KMS-11 (cell line): ENCODE results near the gene MGAT4A.

Source experiments
- H2AFZ ChIP-seq: fragments of 200-600 bp; sonication (generic); 2 replicates; pipeline ENCODE4 v1.6.1; 2016; ENCODE audit warnings: antibody characterized with exemption, mixed run types, low read depth
- H3K27ac ChIP-seq: fragments of 200-600 bp; sonication (generic); 2 replicates; pipeline ENCODE4 v1.6.1; 2016; ENCODE audit warnings: mild to moderate bottlenecking, mixed run types
- H3K27me3 ChIP-seq: fragments of 200-600 bp; sonication (generic); 2 replicates; pipeline ENCODE4 v1.6.1; 2017; ENCODE audit warnings: mild to moderate bottlenecking, low read depth, mixed run types, moderate library complexity; ENCODE audit not compliant: insufficient read depth
- H3K36me3 ChIP-seq: fragments of 200-600 bp; sonication (generic); 2 replicates; pipeline ENCODE4 v1.6.1; 2017; ENCODE audit warnings: mild to moderate bottlenecking, mixed run types; ENCODE audit not compliant: insufficient read depth
- H3K4me1 ChIP-seq: fragments of 200-600 bp; sonication (generic); 2 replicates; pipeline ENCODE4 v1.6.1; 2016; ENCODE audit warnings: mild to moderate bottlenecking, low read depth, mixed run types; ENCODE audit not compliant: poor library complexity, severe bottlenecking
- H3K4me2 ChIP-seq: fragments of 200-600 bp; sonication (generic); 2 replicates; pipeline ENCODE4 v1.7.0; 2016; ENCODE audit warnings: mild to moderate bottlenecking, mixed run types
- H3K4me3 ChIP-seq: fragments of 200-600 bp; sonication (generic); IDR thresholded peaks from 2 replicates; pipeline ENCODE4 v1.6.1; 2017; ENCODE audit warnings: low read depth, low read length, mixed read lengths; ENCODE audit not compliant: insufficient read depth
- H3K79me2 ChIP-seq: fragments of 200-600 bp; sonication (generic); 2 replicates; pipeline ENCODE4 v1.6.1; 2016; ENCODE audit warnings: low read depth, mixed run types; ENCODE audit not compliant: insufficient read depth
- H3K9ac ChIP-seq: fragments of 200-600 bp; sonication (generic); 2 replicates; pipeline ENCODE4 v1.6.1; 2016; ENCODE audit warnings: mild to moderate bottlenecking, mixed run types
- H4K20me1 ChIP-seq: fragments of 200-600 bp; sonication (generic); 2 replicates; pipeline ENCODE4 v1.6.1; 2016; ENCODE audit warnings: mild to moderate bottlenecking, mixed run types; ENCODE audit not compliant: insufficient read depth
- TF ChIP-seq, protein P1 (sequence below): fragments of 200-600 bp; sonication (generic); conservative IDR thresholded peaks from 2 replicates; pipeline ENCODE4 v1.6.1; 2017; ENCODE audit warnings: low read depth, mild to moderate bottlenecking, antibody characterized with exemption, low read length, moderate library complexity, mixed read lengths

MGAT4A gene

DNA sequence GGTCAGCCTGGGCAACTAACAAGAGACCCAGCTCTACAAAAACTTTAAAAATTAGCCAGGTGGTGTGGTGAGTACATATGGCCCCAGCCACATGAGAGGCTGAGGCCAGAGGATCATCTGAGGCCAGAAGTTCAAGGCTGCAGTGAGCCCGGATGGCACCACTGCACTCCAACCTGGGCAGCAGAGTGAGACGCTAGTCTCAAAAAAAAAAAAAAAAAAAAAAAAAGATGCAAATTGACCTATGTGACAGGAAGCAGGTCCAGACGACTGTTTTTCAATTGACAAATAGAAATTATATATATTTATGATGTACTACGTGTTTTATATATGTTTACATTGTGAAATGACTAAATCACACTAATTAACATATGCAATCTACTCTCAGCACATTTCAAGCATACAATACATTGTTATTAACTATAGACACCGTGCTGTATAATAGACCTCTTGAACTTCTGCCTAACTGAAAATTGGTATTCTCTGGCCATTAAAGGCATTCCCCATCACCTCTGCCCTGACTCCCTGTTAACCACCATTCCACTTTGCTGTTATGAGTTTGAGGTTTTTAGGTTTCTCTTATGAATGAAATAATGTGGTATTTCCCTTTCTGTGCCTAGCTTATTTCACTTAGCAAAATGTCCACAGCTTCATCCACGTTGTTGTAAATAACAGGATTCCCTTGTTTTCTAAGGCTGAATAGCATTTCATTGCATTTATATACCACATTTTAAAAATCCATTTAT, 32.4 kb upstream of the MGAT4A start:
- H3K36me3 ChIP-seq, result no peaks in the 10 kb centered on the region
- H4K20me1 ChIP-seq, result no peaks in the 10 kb centered on the region
- H3K4me1 ChIP-seq, result peaks cover 51% of the 10 kb centered on the region
- H3K4me2 ChIP-seq, result no peak overlapping the region; the same call in 1 of the 2 replicates
- H3K9ac ChIP-seq, result no peak overlapping the region
- TF ChIP-seq, protein P1, sequence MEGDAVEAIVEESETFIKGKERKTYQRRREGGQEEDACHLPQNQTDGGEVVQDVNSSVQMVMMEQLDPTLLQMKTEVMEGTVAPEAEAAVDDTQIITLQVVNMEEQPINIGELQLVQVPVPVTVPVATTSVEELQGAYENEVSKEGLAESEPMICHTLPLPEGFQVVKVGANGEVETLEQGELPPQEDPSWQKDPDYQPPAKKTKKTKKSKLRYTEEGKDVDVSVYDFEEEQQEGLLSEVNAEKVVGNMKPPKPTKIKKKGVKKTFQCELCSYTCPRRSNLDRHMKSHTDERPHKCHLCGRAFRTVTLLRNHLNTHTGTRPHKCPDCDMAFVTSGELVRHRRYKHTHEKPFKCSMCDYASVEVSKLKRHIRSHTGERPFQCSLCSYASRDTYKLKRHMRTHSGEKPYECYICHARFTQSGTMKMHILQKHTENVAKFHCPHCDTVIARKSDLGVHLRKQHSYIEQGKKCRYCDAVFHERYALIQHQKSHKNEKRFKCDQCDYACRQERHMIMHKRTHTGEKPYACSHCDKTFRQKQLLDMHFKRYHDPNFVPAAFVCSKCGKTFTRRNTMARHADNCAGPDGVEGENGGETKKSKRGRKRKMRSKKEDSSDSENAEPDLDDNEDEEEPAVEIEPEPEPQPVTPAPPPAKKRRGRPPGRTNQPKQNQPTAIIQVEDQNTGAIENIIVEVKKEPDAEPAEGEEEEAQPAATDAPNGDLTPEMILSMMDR, result no peak
- H2AFZ ChIP-seq, result no peak overlapping the region
- H3K27me3 ChIP-seq, result no peaks in the 10 kb centered on the region
- H3K27ac ChIP-seq, result no peak overlapping the region
- H3K4me3 ChIP-seq, result no peak overlapping the region
- H3K79me2 ChIP-seq, result no peaks in the 10 kb centered on the region

DNA sequence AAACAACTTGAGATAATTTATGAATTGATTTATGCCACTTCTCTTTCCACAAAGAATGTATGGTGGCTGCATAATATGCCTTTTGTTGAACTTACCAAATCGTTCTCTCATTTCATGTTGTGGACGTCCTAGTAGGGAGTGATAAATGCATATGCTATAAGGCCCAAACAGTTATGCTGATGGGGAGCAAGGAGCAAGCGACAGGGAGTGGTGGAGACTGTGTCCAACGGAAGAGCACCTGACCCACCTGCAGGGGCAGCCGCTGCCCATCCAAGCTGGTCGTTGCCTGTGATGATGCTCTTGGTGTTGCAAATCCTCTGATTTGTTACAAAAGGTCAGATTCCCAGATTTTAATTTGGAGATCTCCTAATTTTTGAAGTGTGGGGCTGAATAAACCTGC, 31.0 kb upstream of the MGAT4A start:
- no peaks in the 10 kb centered on the region for H4K20me1 ChIP-seq
- no peak overlapping the region for H3K9ac ChIP-seq
- H3K79me2 ChIP-seq, result no peaks in the 10 kb centered on the region
- H3K4me1 ChIP-seq, result peaks cover 42% of the 10 kb centered on the region
- TF ChIP-seq, protein P1, result no peak
- no peaks in the 10 kb centered on the region for H3K36me3 ChIP-seq
- H2AFZ ChIP-seq, result no peak overlapping the region
- no peaks in the 10 kb centered on the region for H3K27me3 ChIP-seq
- H3K27ac ChIP-seq, result no peak overlapping the region
- H3K4me3 ChIP-seq, result no peak overlapping the region
- H3K4me2 ChIP-seq, result no peak overlapping the region

DNA sequence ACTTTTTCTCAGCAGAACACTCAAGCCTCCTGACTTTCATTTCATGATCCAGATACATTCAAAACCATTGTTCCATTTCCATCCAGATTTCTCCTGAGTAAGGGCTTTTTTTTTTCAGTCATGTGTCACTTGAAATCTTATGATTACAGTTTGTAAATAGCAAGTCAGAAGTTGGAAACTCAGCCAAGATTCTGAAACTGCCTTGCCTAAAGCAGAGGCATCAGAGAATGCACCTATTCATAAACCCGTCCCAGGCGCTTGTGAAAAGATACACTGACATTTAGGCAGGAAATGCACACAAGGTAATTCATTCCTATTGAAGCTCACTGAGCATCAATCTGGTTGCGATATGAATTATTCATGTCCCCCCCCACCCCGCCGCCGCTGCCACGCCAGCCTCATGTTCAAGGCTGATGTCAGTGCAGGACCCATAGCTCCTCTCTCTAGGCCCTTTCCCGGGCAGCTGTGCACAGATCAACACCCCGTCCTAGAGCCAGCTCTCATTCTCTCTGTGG, 30.4 kb upstream of the MGAT4A start:
- no peak overlapping the region for H3K4me3 ChIP-seq
- H3K9ac ChIP-seq, result no peak overlapping the region
- TF ChIP-seq, protein P1, result no peak
- H3K36me3 ChIP-seq, result no peaks in the 10 kb centered on the region
- no peaks in the 10 kb centered on the region for H4K20me1 ChIP-seq
- no peak overlapping the region for H3K27ac ChIP-seq
- H3K79me2 ChIP-seq, result no peaks in the 10 kb centered on the region
- no peak overlapping the region for H3K4me2 ChIP-seq
- no peaks in the 10 kb centered on the region for H3K27me3 ChIP-seq
- H3K4me1 ChIP-seq, result peaks cover 36% of the 10 kb centered on the region
- H2AFZ ChIP-seq, result no peak overlapping the region

DNA sequence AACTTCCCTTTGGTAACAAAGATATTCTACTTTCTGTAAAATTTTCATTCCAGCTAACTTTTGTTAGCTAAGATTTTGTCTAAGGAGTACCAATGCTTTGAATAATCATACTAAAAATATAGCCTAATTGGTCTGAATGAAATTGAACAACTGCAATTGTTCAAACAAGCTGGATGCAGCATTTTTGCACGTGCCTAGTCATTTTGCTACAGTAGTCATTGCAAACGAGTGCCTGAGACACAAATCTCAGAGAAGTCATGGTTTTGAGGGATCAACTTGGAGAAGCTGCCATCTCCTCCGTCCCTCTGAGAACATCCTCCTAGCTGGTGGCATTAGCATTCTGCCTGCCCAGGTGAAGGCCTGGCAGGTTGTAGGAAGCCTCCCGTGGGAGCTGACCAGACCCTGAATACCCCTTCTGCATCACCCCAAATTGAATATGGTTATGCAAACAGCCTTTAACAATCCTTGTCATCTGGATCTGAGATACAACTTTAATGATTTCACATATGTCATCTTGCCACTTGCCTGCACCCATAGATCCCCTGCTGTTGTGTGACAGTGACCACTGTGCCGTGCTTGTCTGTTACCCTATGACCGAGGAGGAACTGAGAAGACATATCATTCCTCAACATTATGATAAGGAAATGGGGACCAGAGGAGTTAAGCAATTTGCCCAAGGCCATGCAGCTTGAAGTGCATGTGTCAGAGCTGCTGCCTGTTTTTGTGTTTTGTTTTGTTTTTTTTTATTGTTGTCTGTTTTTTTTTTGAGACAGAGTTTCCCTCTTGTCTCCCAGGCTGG, 29.1 kb upstream of the MGAT4A start:
- Histone ChIP-seq H3K4me1 (peaks cover 23% of the 10 kb centered on the region), H3K36me3 (no peaks in the 10 kb centered on the region), H3K27me3 (no peaks in the 10 kb centered on the region), H3K79me2 (no peaks in the 10 kb centered on the region), H2AFZ (no peak overlapping the region), H3K4me3 (no peak overlapping the region), H3K27ac (no peak overlapping the region), H4K20me1 (no peaks in the 10 kb centered on the region), H3K9ac (no peak overlapping the region), H3K4me2 (no peak overlapping the region)
- TF ChIP-seq, protein P1, result no peak
